Panc1 (cell line): ENCODE measurements around the gene CYP1A2.

Source experiments
- CTCF ChIP-seq: fragments of 450-650 bp; IDR thresholded peaks from 2 replicates; pipeline ENCODE4 v1.5.1; 2017; ENCODE audit warnings: mild to moderate bottlenecking
- POLR2AphosphoS5 ChIP-seq: IDR thresholded peaks from 2 replicates; pipeline ENCODE4 v1.6.1; 2012; ENCODE audit warnings: mild to moderate bottlenecking, low read depth, low read length, moderate library complexity

DNA sequence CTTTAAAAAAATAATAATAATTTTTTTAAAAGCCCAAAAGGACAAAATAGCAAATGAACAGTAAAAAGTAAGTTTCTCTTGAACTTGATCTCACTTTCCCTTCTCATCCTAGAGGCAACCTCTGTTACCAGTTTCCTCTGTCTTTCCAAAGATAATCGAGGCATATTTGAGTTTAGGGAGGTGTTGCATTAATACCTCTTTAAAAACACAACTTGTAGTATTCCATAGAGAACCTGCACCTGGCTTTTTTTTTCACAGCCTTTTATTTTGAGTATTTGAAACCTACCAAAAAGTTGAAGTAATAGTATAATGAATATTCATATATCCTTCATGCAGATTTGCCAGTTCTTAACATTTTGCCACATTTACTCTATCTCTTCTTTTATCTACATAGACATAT, 42.4 kb downstream of the CYP1A2 start:
- TF ChIP-seq CTCF (no peak), POLR2AphosphoS5 (no peak)
